CD4-positive, alpha-beta T cell (primary cell): ENCODE results near the gene NAV2. TPM values are rescaled to one million over a fixed set of nuclear protein-coding genes. Genes with fewer than 3 reads are reported as not detected.

Experiments used
- ATAC-seq: fragments of 200-7000 bp; cut with Tn5 transposase; one replicate; pipeline ENCODE4 v1.10.0; 2022; ENCODE audit warnings: mild to moderate bottlenecking; ENCODE audit not compliant: poor library complexity
- CTCF ChIA-PET: fragments of 350-600 bp; sonication (Branson Sonifier 250); formaldehyde crosslinking; loops from one replicate; lab custom pipeline; 2021; ENCODE audit warnings: antibody characterized with exemption, inconsistent platforms; lab: Charles Lee
- POLR2A ChIA-PET: fragments of 350-600 bp; sonication (Branson Sonifier 250); formaldehyde crosslinking; loops from one replicate; lab custom pipeline; 2021; ENCODE audit warnings: antibody characterized with exemption, inconsistent platforms; lab: Charles Lee
- DNase-seq, 14 experiments: peaks; one replicate each; pipeline ENCODE4 v3.0.0-alpha.2; 2013 to 2020; ENCODE audit warnings: mixed read lengths in 2 of 14
- H3K27ac ChIP-seq, 2 donors: one replicate each; pipeline versions ENCODE4 v1.5.1 to v1.7.0; 2013; ENCODE audit warnings: low read length in 2 of 2, low read depth in 1 of 2, mild to moderate bottlenecking in 1 of 2
- H3K27me3 ChIP-seq, 2 experiments: 1 replicate in 1 of 2; 2 replicates in 1 of 2; pipeline versions ENCODE4 v1.6.1 to v1.7.0; 2013; ENCODE audit warnings: low read length in 2 of 2, control low read depth in 1 of 2, mild to moderate bottlenecking in 1 of 2, moderate library complexity in 1 of 2; ENCODE audit not compliant: insufficient read depth in 2 of 2, control insufficient read depth in 1 of 2
- H3K36me3 ChIP-seq: one replicate; pipeline ENCODE4 v1.6.1; 2013; ENCODE audit warnings: low read length, control low read depth; ENCODE audit not compliant: insufficient read depth
- H3K4me1 ChIP-seq: one replicate; pipeline ENCODE4 v1.6.1; 2013; ENCODE audit warnings: low read length, control low read depth; ENCODE audit not compliant: insufficient read depth
- H3K4me3 ChIP-seq: one replicate; pipeline ENCODE4 v1.5.1; 2013; ENCODE audit warnings: mild to moderate bottlenecking, low read length, moderate library complexity
- H3K9me3 ChIP-seq, 2 experiments: 1 replicate in 1 of 2; 2 replicates in 1 of 2; pipeline versions ENCODE4 v1.6.1 to v1.7.0; 2013; ENCODE audit warnings: low read length in 2 of 2, mild to moderate bottlenecking in 2 of 2, control low read depth in 1 of 2, moderate library complexity in 1 of 2; ENCODE audit not compliant: control insufficient read depth in 1 of 2, insufficient read depth in 1 of 2
- H3K27ac Mint-ChIP-seq: one replicate; pipeline ENCODE4 v1.8.0; 2020; ENCODE audit warnings: mixed read lengths
- H3K27me3 Mint-ChIP-seq: one replicate; pipeline ENCODE4 v1.8.0; 2021; ENCODE audit warnings: mixed read lengths
- H3K36me3 Mint-ChIP-seq: one replicate; pipeline ENCODE4 v1.8.0; 2021; ENCODE audit warnings: low read depth, mixed read lengths
- H3K4me1 Mint-ChIP-seq: one replicate; pipeline ENCODE4 v1.8.0; 2021; ENCODE audit warnings: low read depth, mixed read lengths
- H3K4me3 Mint-ChIP-seq: one replicate; pipeline ENCODE4 v1.8.0; 2020; ENCODE audit warnings: mild to moderate bottlenecking, mixed read lengths
- H3K9me3 Mint-ChIP-seq: one replicate; pipeline ENCODE4 v1.8.0; 2020; ENCODE audit warnings: mixed read lengths
- CTCF ChIP-seq: fragments of 200-600 bp; IDR thresholded peaks from one replicate; pipeline ENCODE4 v1.8.0; 2022; ENCODE audit warnings: antibody characterized with exemption, mild to moderate bottlenecking
- intact Hi-C, 2 experiments: fragments of 100-400 bp; cut with DNase I in 1 of 2; cut with micrococcal nuclease in 1 of 2; formaldehyde crosslinking; loops; one replicate each; pipeline versions ENCODE4 v1.15.1 to v1.9.0; 2023 to 2025; cut with DNase I, micrococcal nuclease
- total RNA-seq, 174 experiments: library from RNA in 2 of 174; stranded (reverse) in 2 of 174; gene quantifications; one replicate each; pipeline ENCODE4 v1.2.3 and lab custom pipeline; 2021 to 2026

NAV2 gene
- total RNA-seq, 2 experiments from 2014 or later = 0.55 to 0.64 TPM

- Histone ChIP-seq H3K27me3 (no peaks in the 10 kb centered on the region), H3K36me3 (no peaks in the 10 kb centered on the region), H3K9me3 (no peaks in the 10 kb centered on the region), H3K4me3 (no peak overlapping the region), H3K4me1 (no peaks in the 10 kb centered on the region), H3K27ac (no peak overlapping the region)
- H3K4me1 Mint-ChIP-seq = no peaks in the 10 kb centered on the region
- ChIA-PET CTCF (no interaction called here), POLR2A (no interaction called here)
- no peak for DNase-seq
- no peak overlapping the region for H3K4me3 Mint-ChIP-seq
- H3K27me3 Mint-ChIP-seq = peaks cover 3% of the 10 kb centered on the region
- no peak for TF ChIP-seq CTCF
- H3K27ac Mint-ChIP-seq = no peak overlapping the region
- no peak for ATAC-seq
- intact Hi-C loops = no loop called here
- no peaks in the 10 kb centered on the region for H3K36me3 Mint-ChIP-seq
- H3K9me3 Mint-ChIP-seq = no peaks in the 10 kb centered on the region
Measured at GRCh38 chr11:20099527-20099926, 386.9 kb downstream of the NAV2 start.

GRCh38 chr11:20102397-20102796 is 389.8 kb downstream of the NAV2 start:
- CTCF ChIA-PET = no interaction called here
- Mint-ChIP-seq H3K27me3 (peaks cover 8% of the 10 kb centered on the region), H3K36me3 (no peaks in the 10 kb centered on the region), H3K4me3 (no peak overlapping the region), H3K4me1 (no peaks in the 10 kb centered on the region), H3K27ac (no peak overlapping the region), H3K9me3 (no peaks in the 10 kb centered on the region)
- no peak overlapping the region for H3K27ac ChIP-seq
- intact Hi-C loops = no loop called here
- DNase-seq = no peak
- no peak for TF ChIP-seq CTCF
- H3K4me1 ChIP-seq = no peaks in the 10 kb centered on the region
- no peak for ATAC-seq
- H3K36me3 ChIP-seq = no peaks in the 10 kb centered on the region
- no peak overlapping the region for H3K4me3 ChIP-seq
- H3K27me3 ChIP-seq = no peaks in the 10 kb centered on the region
- no peaks in the 10 kb centered on the region for H3K9me3 ChIP-seq
- POLR2A ChIA-PET = no interaction called here

GRCh38 chr11:20103281-20103680 is 390.6 kb downstream of the NAV2 start:
- Histone ChIP-seq H3K27ac (no peak overlapping the region), H3K36me3 (no peaks in the 10 kb centered on the region), H3K4me3 (no peak overlapping the region), H3K9me3 (no peaks in the 10 kb centered on the region), H3K27me3 (no peaks in the 10 kb centered on the region), H3K4me1 (no peaks in the 10 kb centered on the region)
- ChIA-PET POLR2A (no interaction called here), CTCF (no interaction called here)
- ATAC-seq (no peak), DNase-seq (no peak)
- no peak for TF ChIP-seq CTCF
- no peaks in the 10 kb centered on the region for H3K9me3 Mint-ChIP-seq
- no peaks in the 10 kb centered on the region for H3K4me1 Mint-ChIP-seq
- intact Hi-C loops = no loop called here
- no peak overlapping the region for H3K27ac Mint-ChIP-seq
- H3K27me3 Mint-ChIP-seq = peaks cover 8% of the 10 kb centered on the region
- no peaks in the 10 kb centered on the region for H3K36me3 Mint-ChIP-seq
- H3K4me3 Mint-ChIP-seq = no peak overlapping the region
